ENCODE results near the gene DCP1B. TPM values are rescaled to one million over a fixed set of nuclear protein-coding genes. Genes with fewer than 3 reads are reported as not detected.

The DCP1B gene
- total and polyA plus RNA-seq, 2 experiments from 2014 or later, result 16.5 to 18.1 TPM

DNA sequence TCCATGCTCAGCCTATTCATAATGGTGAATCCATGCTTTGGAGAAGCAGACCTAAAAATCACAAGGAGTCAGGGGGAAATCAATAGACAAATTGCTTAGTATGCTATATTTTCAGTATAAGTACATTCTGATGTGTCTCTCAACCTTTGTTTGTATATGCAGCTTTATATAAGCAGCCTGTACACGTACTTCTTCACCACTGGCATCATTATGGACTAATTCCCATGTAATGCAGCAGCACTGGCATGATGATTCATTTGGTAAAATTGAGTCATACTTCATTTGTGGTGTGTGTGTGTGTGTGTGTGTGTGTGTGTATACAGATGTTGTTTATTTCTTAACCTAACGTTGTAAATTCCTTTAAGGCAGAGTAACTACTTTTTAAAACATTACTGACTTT is 10.9 kb downstream of the DCP1B start:
- H3K4me2 ChIP-seq (ENCODE audit: unreplicated experiment), result peak overlapping the region; percentile 73
- no peak overlapping the region for H2AFZ ChIP-seq
- in situ Hi-C loops (cut with MboI), result no loop called here
- H3F3A ChIP-seq (ENCODE audit: insufficient read depth), result peaks cover 38% of the 10 kb centered on the region
- H3K4me1 ChIP-seq (ENCODE audit: insufficient read depth), result peaks cover 32% of the 10 kb centered on the region
- peaks cover 29% of the 10 kb centered on the region for H3K79me2 ChIP-seq (ENCODE audit: insufficient read depth)
- DNase-seq, result peak; percentile 92
- H3K27ac ChIP-seq, result peak overlapping the region; percentile 84
- TF ChIP-seq EZH2 (IDR thresholded peaks at IDR 0.05; ENCODE audit: insufficient read depth, poor library complexity, severe bottlenecking) (no peak), EZH2phosphoT487 (IDR thresholded peaks at IDR 0.05; ENCODE audit: insufficient read depth, low read depth) (no peak)
- no peak overlapping the region for H3K4me3 ChIP-seq
- no peaks in the 10 kb centered on the region for H3K9me2 ChIP-seq (ENCODE audit: insufficient read depth)
- peak overlapping the region; percentile 49 for H3K9ac ChIP-seq
- no peaks in the 10 kb centered on the region for H4K20me1 ChIP-seq (ENCODE audit: insufficient read depth)
- H3K36me3 ChIP-seq (ENCODE audit: low read depth), result peaks cover 32% of the 10 kb centered on the region
- H3K27me3 ChIP-seq (replicated peaks; ENCODE audit: insufficient read depth), result no peaks in the 10 kb centered on the region
- WGBS, 2 experiments (ENCODE audit: low coverage in 1 of 2, low lambda C conversion rate in 2 of 2, missing lambda C conversion rate in 2 of 2), result 0% methylated on average over 2 of the region's 2 CpGs
- no peaks in the 10 kb centered on the region for H3K9me3 ChIP-seq (ENCODE audit: low read depth)

DNA sequence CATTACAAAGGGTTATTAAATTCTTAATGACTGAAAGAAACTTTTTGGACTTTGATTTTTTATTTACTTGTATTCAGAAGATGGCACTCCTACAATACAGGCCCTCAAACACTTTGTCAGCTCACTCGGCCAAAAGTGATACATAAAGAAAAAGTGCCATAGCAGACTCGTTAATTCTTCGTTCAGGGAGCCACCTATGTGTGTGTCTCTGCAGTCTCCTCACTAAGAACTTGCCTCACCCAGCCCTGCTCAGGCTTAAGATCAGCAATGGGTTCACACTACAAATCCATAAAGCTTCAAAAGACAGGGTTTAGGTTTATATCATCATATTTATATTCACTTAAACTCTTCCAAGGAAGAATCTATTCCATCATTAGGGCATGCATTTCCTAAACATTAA is 11.5 kb downstream of the DCP1B start:
- Histone ChIP-seq H3K4me1 (ENCODE audit: insufficient read depth) (peaks cover 32% of the 10 kb centered on the region), H3K9me2 (ENCODE audit: insufficient read depth) (no peaks in the 10 kb centered on the region), H3K9ac (peak overlapping the region; percentile 49), H3K4me2 (ENCODE audit: unreplicated experiment) (no peak overlapping the region), H3K36me3 (ENCODE audit: low read depth) (peaks cover 36% of the 10 kb centered on the region), H2AFZ (no peak overlapping the region), H4K20me1 (ENCODE audit: insufficient read depth) (no peaks in the 10 kb centered on the region), H3K27ac (peak overlapping the region; percentile 84), H3K4me3 (no peak overlapping the region), H3K9me3 (ENCODE audit: low read depth) (no peaks in the 10 kb centered on the region), H3K27me3 (replicated peaks; ENCODE audit: insufficient read depth) (no peaks in the 10 kb centered on the region), H3K79me2 (ENCODE audit: insufficient read depth) (peaks cover 23% of the 10 kb centered on the region), H3F3A (ENCODE audit: insufficient read depth) (peaks cover 38% of the 10 kb centered on the region)
- DNase-seq, result no peak
- WGBS, 2 experiments (ENCODE audit: low coverage in 1 of 2, low lambda C conversion rate in 2 of 2, missing lambda C conversion rate in 2 of 2), result 88 to 95% methylated on average over 3 of the region's 3 CpGs
- in situ Hi-C loops (cut with MboI), result no loop called here
- TF ChIP-seq EZH2phosphoT487 (IDR thresholded peaks at IDR 0.05; ENCODE audit: insufficient read depth, low read depth) (no peak), EZH2 (IDR thresholded peaks at IDR 0.05; ENCODE audit: insufficient read depth, poor library complexity, severe bottlenecking) (no peak)

DNA sequence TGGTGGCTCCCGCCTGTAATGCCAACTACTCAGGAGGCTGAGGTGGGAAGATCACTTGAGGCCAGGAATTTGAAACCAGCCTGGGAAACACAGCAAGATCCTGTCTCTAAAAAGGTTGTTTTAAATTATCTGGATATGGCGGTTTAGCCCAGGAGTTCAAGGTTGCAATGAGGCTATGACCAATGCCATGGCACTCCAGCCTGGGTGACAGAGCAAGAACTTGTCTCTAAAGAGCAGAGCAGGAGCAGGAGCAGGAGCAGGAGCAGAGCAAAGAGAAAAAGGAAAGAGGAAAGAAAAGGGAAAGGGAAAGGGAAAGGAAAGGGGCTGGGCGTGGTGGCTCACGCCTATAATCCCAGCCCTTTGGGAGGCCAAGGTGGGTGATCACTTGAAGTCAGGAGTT is 15.1 kb downstream of the DCP1B start:
- Histone ChIP-seq H3K4me2 (ENCODE audit: unreplicated experiment) (no peak overlapping the region), H3K9ac (no peak overlapping the region), H3K27me3 (replicated peaks; ENCODE audit: insufficient read depth) (no peaks in the 10 kb centered on the region), H3F3A (ENCODE audit: insufficient read depth) (peaks cover 11% of the 10 kb centered on the region), H3K4me3 (no peak overlapping the region), H3K9me2 (ENCODE audit: insufficient read depth) (no peaks in the 10 kb centered on the region), H3K4me1 (ENCODE audit: insufficient read depth) (peaks cover 11% of the 10 kb centered on the region), H3K36me3 (ENCODE audit: low read depth) (peaks cover 49% of the 10 kb centered on the region), H3K9me3 (ENCODE audit: low read depth) (no peaks in the 10 kb centered on the region), H3K27ac (no peak overlapping the region), H3K79me2 (ENCODE audit: insufficient read depth) (peaks cover 10% of the 10 kb centered on the region), H2AFZ (no peak overlapping the region), H4K20me1 (ENCODE audit: insufficient read depth) (no peaks in the 10 kb centered on the region)
- no peak for DNase-seq
- TF ChIP-seq EZH2phosphoT487 (IDR thresholded peaks at IDR 0.05; ENCODE audit: insufficient read depth, low read depth), result no peak
- no peak for TF ChIP-seq EZH2 (IDR thresholded peaks at IDR 0.05; ENCODE audit: insufficient read depth, poor library complexity, severe bottlenecking)
- in situ Hi-C loops (cut with MboI), result no loop called here
- 97 to 100% methylated on average over 4 of the region's 4 CpGs for WGBS, 2 experiments (ENCODE audit: low coverage in 1 of 2, low lambda C conversion rate in 2 of 2, missing lambda C conversion rate in 2 of 2)

DNA sequence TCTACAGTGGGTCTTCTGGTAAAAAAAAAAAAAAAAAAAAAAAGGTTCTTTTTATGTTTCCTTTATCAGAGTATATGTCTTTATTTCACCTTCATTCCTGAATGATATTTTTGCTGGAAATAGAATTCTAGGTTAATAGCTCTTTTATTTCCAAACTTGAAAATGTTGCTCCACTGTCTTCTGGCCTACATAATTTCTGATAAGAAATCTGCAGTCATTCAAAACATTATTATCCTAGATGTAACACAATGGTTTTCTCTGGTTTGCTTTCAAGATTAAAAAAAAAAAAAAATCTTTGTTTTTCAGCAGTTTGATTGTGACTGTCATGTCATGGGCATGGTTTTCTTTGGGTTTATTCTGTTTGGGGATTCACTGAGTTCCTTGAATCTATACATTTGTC is 19.5 kb downstream of the DCP1B start:
- H3K9me2 ChIP-seq (ENCODE audit: insufficient read depth), result no peaks in the 10 kb centered on the region
- H3K4me1 ChIP-seq (ENCODE audit: insufficient read depth), result no peaks in the 10 kb centered on the region
- no peak for DNase-seq
- no peak for TF ChIP-seq EZH2phosphoT487 (IDR thresholded peaks at IDR 0.05; ENCODE audit: insufficient read depth, low read depth)
- TF ChIP-seq EZH2 (IDR thresholded peaks at IDR 0.05; ENCODE audit: insufficient read depth, poor library complexity, severe bottlenecking), result no peak
- H3K9me3 ChIP-seq (ENCODE audit: low read depth), result no peaks in the 10 kb centered on the region
- no peak overlapping the region for H3K4me2 ChIP-seq (ENCODE audit: unreplicated experiment)
- no peak overlapping the region for H3K4me3 ChIP-seq
- H4K20me1 ChIP-seq (ENCODE audit: insufficient read depth), result no peaks in the 10 kb centered on the region
- H3K36me3 ChIP-seq (ENCODE audit: low read depth), result peaks cover 43% of the 10 kb centered on the region
- peaks cover 12% of the 10 kb centered on the region; the same call in 1 of the 2 replicates for H3F3A ChIP-seq (ENCODE audit: insufficient read depth)
- H3K27ac ChIP-seq, result no peak overlapping the region
- H3K27me3 ChIP-seq (replicated peaks; ENCODE audit: insufficient read depth), result no peaks in the 10 kb centered on the region
- H3K79me2 ChIP-seq (ENCODE audit: insufficient read depth), result no peaks in the 10 kb centered on the region
- H2AFZ ChIP-seq, result no peak overlapping the region
- in situ Hi-C loops (cut with MboI), result no loop called here
- no peak overlapping the region for H3K9ac ChIP-seq

DNA sequence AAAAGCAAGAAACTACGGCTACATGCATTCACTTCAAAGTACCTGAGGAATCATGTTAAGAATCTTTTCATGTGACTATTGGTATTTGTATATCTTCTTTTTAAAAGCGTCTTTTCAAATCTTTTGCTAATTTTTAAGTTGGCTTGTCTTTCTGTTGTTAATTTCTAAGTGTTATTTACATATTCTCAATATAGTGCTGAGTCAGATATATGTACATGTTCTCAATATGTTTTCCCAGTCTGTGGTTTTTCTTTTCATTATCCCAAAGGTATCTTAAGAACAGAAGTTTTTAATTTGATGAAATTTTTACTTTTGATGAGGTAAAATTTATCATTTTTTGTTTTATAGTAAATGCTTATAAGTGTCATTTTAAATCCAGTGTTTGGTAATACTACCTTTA is 24.0 kb downstream of the DCP1B start:
- TF ChIP-seq EZH2phosphoT487 (IDR thresholded peaks at IDR 0.05; ENCODE audit: insufficient read depth, low read depth) (no peak), EZH2 (IDR thresholded peaks at IDR 0.05; ENCODE audit: insufficient read depth, poor library complexity, severe bottlenecking) (no peak)
- in situ Hi-C loops (cut with MboI), result no loop called here
- H2AFZ ChIP-seq, result no peak overlapping the region
- H3K9ac ChIP-seq, result no peak overlapping the region
- no peaks in the 10 kb centered on the region for H3K9me2 ChIP-seq (ENCODE audit: insufficient read depth)
- no peak overlapping the region for H3K4me3 ChIP-seq
- 95 to 98% methylated on average over 2 of the region's 2 CpGs for WGBS, 2 experiments (ENCODE audit: low coverage in 1 of 2, low lambda C conversion rate in 2 of 2, missing lambda C conversion rate in 2 of 2)
- peaks cover 12% of the 10 kb centered on the region; the same call in 1 of the 2 replicates for H3F3A ChIP-seq (ENCODE audit: insufficient read depth)
- H3K9me3 ChIP-seq (ENCODE audit: low read depth), result no peaks in the 10 kb centered on the region
- H3K27ac ChIP-seq, result no peak overlapping the region
- peaks cover 22% of the 10 kb centered on the region for H3K36me3 ChIP-seq (ENCODE audit: low read depth)
- H3K79me2 ChIP-seq (ENCODE audit: insufficient read depth), result no peaks in the 10 kb centered on the region
- DNase-seq, result no peak
- no peaks in the 10 kb centered on the region for H4K20me1 ChIP-seq (ENCODE audit: insufficient read depth)
- H3K4me2 ChIP-seq (ENCODE audit: unreplicated experiment), result no peak overlapping the region
- no peaks in the 10 kb centered on the region for H3K27me3 ChIP-seq (replicated peaks; ENCODE audit: insufficient read depth)
- no peaks in the 10 kb centered on the region for H3K4me1 ChIP-seq (ENCODE audit: insufficient read depth)
